Activated CD4-positive, CD25-positive, alpha-beta regulatory T cell treated with anti-CD3 and anti-CD28 coated beads, Interleukin-2, amount 50 U/mL, for 16 hours (primary cell): ENCODE measurements around the gene PKN2.
"Not testable (repeated sequence)": the region's sequence is repeated elsewhere in the genome, so short reads cannot be mapped to it uniquely, and the experiment has no call there.

ENCODE experiments used
- DNase-seq: peaks from one replicate; pipeline ENCODE4 v3.0.0-alpha.2; 2020; ENCODE audit warnings: low read depth, low spot score

Gene PKN2

GRCh38 chr1:88791192-88791591 is 107.1 kb downstream of the PKN2 start:
- no peak for DNase-seq

GRCh38 chr1:88799491-88799890 is 115.4 kb downstream of the PKN2 start:
- no peak for DNase-seq

GRCh38 chr1:88800382-88801051 is 116.4 kb downstream of the PKN2 start:
- peak; percentile 32 for DNase-seq

- DNase-seq = no peak
Observed at GRCh38 chr1:88801575-88802208, 117.6 kb downstream of the PKN2 start.

- no peak for DNase-seq
Observed at GRCh38 chr1:88802404-88802803, 118.3 kb downstream of the PKN2 start.

GRCh38 chr1:88802950-88803349 is 118.9 kb downstream of the PKN2 start:
- no peak for DNase-seq

- DNase-seq = no peak
Observed at GRCh38 chr1:88803444-88803843, 119.4 kb downstream of the PKN2 start.

- DNase-seq = no peak
Observed at GRCh38 chr1:88812366-88812765, 128.3 kb downstream of the PKN2 start.

GRCh38 chr1:88813471-88813870 is 129.4 kb downstream of the PKN2 start:
- no peak for DNase-seq

- not testable (repeated sequence) for DNase-seq
Observed at GRCh38 chr1:88819642-88820041, 135.6 kb downstream of the PKN2 start.

GRCh38 chr1:88825721-88826120 is 141.6 kb downstream of the PKN2 start:
- no peak for DNase-seq

GRCh38 chr1:88847643-88848042 is 163.6 kb downstream of the PKN2 start:
- DNase-seq = no peak

- no peak for DNase-seq
Observed at GRCh38 chr1:88851303-88852063, 167.4 kb downstream of the PKN2 start.

- no peak for DNase-seq
Observed at GRCh38 chr1:88867743-88868521, 183.9 kb downstream of the PKN2 start.

GRCh38 chr1:88869644-88870043 is 185.6 kb downstream of the PKN2 start:
- DNase-seq = not testable (repeated sequence)

- DNase-seq = no peak
Observed at GRCh38 chr1:88873737-88874349, 189.8 kb downstream of the PKN2 start.

- no peak for DNase-seq
Observed at GRCh38 chr1:88875595-88875994, 191.5 kb downstream of the PKN2 start.

- DNase-seq = no peak
Observed at GRCh38 chr1:88876573-88877365, 192.7 kb downstream of the PKN2 start.

GRCh38 chr1:88877382-88877825 is 193.3 kb downstream of the PKN2 start:
- DNase-seq = no peak

GRCh38 chr1:88877911-88878310 is 193.8 kb downstream of the PKN2 start:
- DNase-seq = no peak

GRCh38 chr1:88878731-88879130 is 194.7 kb downstream of the PKN2 start:
- DNase-seq = no peak
